PFSK-1 (cell line): ENCODE data around the gene RANBP3.

ENCODE experiments used
- FOXP2 ChIP-seq: optimal IDR thresholded peaks from 2 replicates; pipeline ENCODE3; 2011; ENCODE audit warnings: borderline replicate concordance, control low read depth, inconsistent platforms; ENCODE audit not compliant: insufficient read depth; ENCODE audit errors: extremely low read length, extremely low read depth
- POLR2AphosphoS5 ChIP-seq: IDR thresholded peaks from 2 replicates; pipeline ENCODE4 v1.6.1; 2012; ENCODE audit warnings: low read depth, mild to moderate bottlenecking, control low read depth, low read length, moderate library complexity
- REST ChIP-seq, 2 experiments: IDR thresholded peaks; 2 replicates each; pipeline versions ENCODE4 v1.6.1 to v1.8.0; 2011 to 2012; ENCODE audit warnings: low read depth in 2 of 2, low read length in 2 of 2, control low read depth in 1 of 2, inconsistent platforms in 1 of 2, mild to moderate bottlenecking in 1 of 2, moderate library complexity in 1 of 2; ENCODE audit not compliant: insufficient read depth in 1 of 2
- SIN3A ChIP-seq: IDR thresholded peaks from 2 replicates; pipeline ENCODE4 v1.6.1; 2012; ENCODE audit warnings: mild to moderate bottlenecking, low read length, moderate library complexity, borderline replicate concordance; ENCODE audit not compliant: insufficient read depth
- TAF1 ChIP-seq: IDR thresholded peaks from 2 replicates; pipeline ENCODE4 v1.6.1; 2012; ENCODE audit warnings: low read length, control low read depth, borderline replicate concordance; ENCODE audit not compliant: insufficient read depth

Gene RANBP3

GRCh38 chr19:5882421-5882968 lies 95.4 kb downstream of the RANBP3 start:
- no peak for TF ChIP-seq FOXP2
- no peak for TF ChIP-seq REST (IDR thresholded peaks at IDR 0.05; ENCODE audit: insufficient read depth in 1 of 2, low read depth in 2 of 2, low read length in 2 of 2)
- TF ChIP-seq SIN3A = no peak
- no peak for TF ChIP-seq TAF1
- TF ChIP-seq POLR2AphosphoS5 = no peak

- TF ChIP-seq POLR2AphosphoS5 = no peak
- TF ChIP-seq SIN3A = no peak
- no peak for TF ChIP-seq FOXP2
- no peak for TF ChIP-seq REST (IDR thresholded peaks at IDR 0.05; ENCODE audit: insufficient read depth in 1 of 2, low read depth in 2 of 2, low read length in 2 of 2)
- TF ChIP-seq TAF1 = no peak
Observed at GRCh38 chr19:5881543-5882299, 96.2 kb downstream of the RANBP3 start.

- TF ChIP-seq TAF1 (no peak), POLR2AphosphoS5 (no peak), FOXP2 (peak; percentile 39)
Observed at GRCh38 chr19:5880604-5881078, 97.3 kb downstream of the RANBP3 start.

- TF ChIP-seq REST (IDR thresholded peaks at IDR 0.05; ENCODE audit: insufficient read depth in 1 of 2, low read depth in 2 of 2, low read length in 2 of 2) (no peak), TAF1 (no peak), FOXP2 (no peak), POLR2AphosphoS5 (no peak), SIN3A (no peak)
Observed at GRCh38 chr19:5880196-5880595, 97.7 kb downstream of the RANBP3 start.

- no peak for TF ChIP-seq FOXP2
- no peak for TF ChIP-seq POLR2AphosphoS5
- TF ChIP-seq REST (IDR thresholded peaks at IDR 0.05; ENCODE audit: insufficient read depth in 1 of 2, low read depth in 2 of 2, low read length in 2 of 2) = no peak
- no peak for TF ChIP-seq SIN3A
- no peak for TF ChIP-seq TAF1
Observed at GRCh38 chr19:5877882-5878281, 100.1 kb downstream of the RANBP3 start.
